ENCODE results near the gene RELL1. TPM values are rescaled to one million over a fixed set of nuclear protein-coding genes. Genes with fewer than 3 reads are reported as not detected.

Gene RELL1
- total RNA-seq, 2 experiments from 2014 or later, result 48.6 to 50.3 TPM

- peaks cover 61% of the 10 kb centered on the region for H3K4me1 Mint-ChIP-seq (ENCODE audit: low read depth)
- H3K27me3 Mint-ChIP-seq, result no peaks in the 10 kb centered on the region
- ATAC-seq (ENCODE audit: poor library complexity) (no peak), DNase-seq (no peak)
- Histone ChIP-seq H3K4me1 (ENCODE audit: insufficient read depth, low read length) (peaks cover 11% of the 10 kb centered on the region), H3K36me3 (ENCODE audit: insufficient read depth, low read length) (peaks cover 3% of the 10 kb centered on the region), H3K27me3 (ENCODE audit: control insufficient read depth in 1 of 2, insufficient read depth in 2 of 2, low read length in 2 of 2) (no peaks in the 10 kb centered on the region), H3K27ac (ENCODE audit: low read depth in 1 of 2, low read length in 2 of 2) (no peak overlapping the region), H3K9me3 (ENCODE audit: control insufficient read depth in 1 of 2, insufficient read depth in 1 of 2, low read length in 2 of 2) (no peaks in the 10 kb centered on the region), H3K4me3 (ENCODE audit: low read length) (no peak overlapping the region)
- H3K27ac Mint-ChIP-seq, result peak overlapping the region; percentile 7
- no peaks in the 10 kb centered on the region for H3K36me3 Mint-ChIP-seq (ENCODE audit: low read depth)
- no peak for TF ChIP-seq CTCF (IDR thresholded peaks at IDR 0.05)
- ChIA-PET POLR2A (no interaction called here), CTCF (no interaction called here)
- intact Hi-C loops (cut with DNase I, micrococcal nuclease), result no loop called here
- H3K4me3 Mint-ChIP-seq, result no peak overlapping the region
- no peaks in the 10 kb centered on the region for H3K9me3 Mint-ChIP-seq
Observed at GRCh38 chr4:37664696-37665095, 21.5 kb downstream of the RELL1 start.

DNA sequence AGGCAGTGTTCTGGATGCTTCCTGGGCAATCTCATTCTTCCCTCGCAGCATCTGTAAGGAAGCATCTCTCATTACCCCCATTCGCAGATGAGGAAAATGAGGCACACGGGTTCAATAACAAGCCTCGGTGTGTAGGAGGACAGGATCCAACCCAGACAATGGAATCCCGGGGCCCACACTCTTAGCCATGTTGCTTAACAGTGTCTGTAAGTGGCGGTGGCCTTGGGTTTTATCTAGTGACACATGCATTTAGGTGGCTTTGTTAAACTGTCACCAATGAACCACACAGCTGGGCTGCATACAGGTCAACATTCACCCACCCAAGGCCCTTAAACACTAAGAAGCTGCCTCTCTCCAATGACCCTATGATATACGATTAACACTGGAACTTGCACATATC lies 22.6 kb downstream of the RELL1 start:
- ChIA-PET POLR2A (no interaction called here), CTCF (no interaction called here)
- H3K4me3 ChIP-seq (ENCODE audit: low read length), result no peak overlapping the region
- Mint-ChIP-seq H3K4me3 (no peak overlapping the region), H3K36me3 (ENCODE audit: low read depth) (peaks cover 7% of the 10 kb centered on the region), H3K27me3 (no peaks in the 10 kb centered on the region), H3K9me3 (no peaks in the 10 kb centered on the region), H3K27ac (no peak overlapping the region), H3K4me1 (ENCODE audit: low read depth) (peaks cover 67% of the 10 kb centered on the region)
- ATAC-seq (ENCODE audit: poor library complexity) (no peak), DNase-seq (no peak)
- no peak for TF ChIP-seq CTCF (IDR thresholded peaks at IDR 0.05)
- no peaks in the 10 kb centered on the region for H3K9me3 ChIP-seq (ENCODE audit: control insufficient read depth in 1 of 2, insufficient read depth in 1 of 2, low read length in 2 of 2)
- intact Hi-C loops (cut with DNase I, micrococcal nuclease), result no loop called here
- H3K27ac ChIP-seq (ENCODE audit: low read depth in 1 of 2, low read length in 2 of 2), result no peak overlapping the region
- peaks cover 11% of the 10 kb centered on the region for H3K4me1 ChIP-seq (ENCODE audit: insufficient read depth, low read length)
- H3K36me3 ChIP-seq (ENCODE audit: insufficient read depth, low read length), result peaks cover 3% of the 10 kb centered on the region
- H3K27me3 ChIP-seq (ENCODE audit: control insufficient read depth in 1 of 2, insufficient read depth in 2 of 2, low read length in 2 of 2), result no peaks in the 10 kb centered on the region

DNA sequence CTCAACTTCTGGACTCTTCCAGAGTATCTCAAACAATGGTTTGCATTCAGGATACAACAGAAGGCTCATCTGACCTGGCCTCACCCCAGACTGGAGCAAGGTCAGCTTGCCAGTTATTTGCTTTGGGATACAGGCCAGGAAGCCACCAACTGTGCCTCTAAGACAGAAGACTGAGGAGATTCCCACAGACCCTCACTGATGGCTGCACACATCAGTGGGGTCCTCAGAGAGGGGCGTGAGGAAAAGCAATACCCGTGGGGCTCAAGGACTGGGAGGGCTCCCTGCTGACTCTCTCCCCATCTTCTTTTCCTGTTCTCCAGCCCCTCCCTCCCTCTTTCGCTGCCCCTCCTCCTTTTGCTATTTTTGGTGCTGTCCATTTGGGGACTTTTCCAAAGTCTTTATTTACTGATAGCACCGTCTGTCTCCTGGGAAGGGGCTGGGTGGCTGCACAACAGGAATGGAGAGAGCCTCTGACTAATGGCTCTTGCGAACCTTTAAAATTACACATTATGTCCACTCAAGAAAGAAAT lies 23.2 kb downstream of the RELL1 start:
- no peaks in the 10 kb centered on the region for H3K27me3 Mint-ChIP-seq
- intact Hi-C loops (cut with DNase I, micrococcal nuclease), result no loop called here
- no peak overlapping the region for H3K4me3 ChIP-seq (ENCODE audit: low read length)
- H3K4me1 Mint-ChIP-seq (ENCODE audit: low read depth), result peaks cover 67% of the 10 kb centered on the region
- H3K4me3 Mint-ChIP-seq, result no peak overlapping the region
- no peak overlapping the region for H3K27ac ChIP-seq (ENCODE audit: low read depth in 1 of 2, low read length in 2 of 2)
- H3K27ac Mint-ChIP-seq, result no peak overlapping the region
- POLR2A ChIA-PET, result no interaction called here
- CTCF ChIA-PET, result no interaction called here
- no peak for ATAC-seq (ENCODE audit: poor library complexity)
- H3K27me3 ChIP-seq (ENCODE audit: control insufficient read depth in 1 of 2, insufficient read depth in 2 of 2, low read length in 2 of 2), result no peaks in the 10 kb centered on the region
- peaks cover 3% of the 10 kb centered on the region for H3K36me3 ChIP-seq (ENCODE audit: insufficient read depth, low read length)
- H3K9me3 ChIP-seq (ENCODE audit: control insufficient read depth in 1 of 2, insufficient read depth in 1 of 2, low read length in 2 of 2), result no peaks in the 10 kb centered on the region
- peaks cover 12% of the 10 kb centered on the region for H3K36me3 Mint-ChIP-seq (ENCODE audit: low read depth)
- H3K9me3 Mint-ChIP-seq, result no peaks in the 10 kb centered on the region
- DNase-seq, result no peak
- no peak for TF ChIP-seq CTCF (IDR thresholded peaks at IDR 0.05)
- H3K4me1 ChIP-seq (ENCODE audit: insufficient read depth, low read length), result peaks cover 11% of the 10 kb centered on the region

Measured in CD4-positive, alpha-beta T cell (primary cell).